MM.1S (cell line): ENCODE measurements around the gene SPEF1.

ENCODE experiments used
- EZH2 ChIP-seq: fragments of 300-600 bp; sonication (generic); optimal IDR thresholded peaks from 2 replicates; pipeline ENCODE3; 2017; ENCODE audit warnings: low read depth, mild to moderate bottlenecking, antibody characterized with exemption, low read length, mixed read lengths
- EZH2phosphoT487 ChIP-seq: fragments of 300-600 bp; sonication (generic); IDR thresholded peaks from 2 replicates; pipeline ENCODE4 v1.6.1; 2018; ENCODE audit warnings: antibody characterized with exemption, low read length
- TF ChIP-seq, protein P1 (sequence below): fragments of 300-600 bp; sonication (generic); IDR thresholded peaks from 2 replicates; pipeline ENCODE4 v1.5.1; 2016; ENCODE audit warnings: antibody characterized with exemption, low read length, mixed read lengths

DNA sequence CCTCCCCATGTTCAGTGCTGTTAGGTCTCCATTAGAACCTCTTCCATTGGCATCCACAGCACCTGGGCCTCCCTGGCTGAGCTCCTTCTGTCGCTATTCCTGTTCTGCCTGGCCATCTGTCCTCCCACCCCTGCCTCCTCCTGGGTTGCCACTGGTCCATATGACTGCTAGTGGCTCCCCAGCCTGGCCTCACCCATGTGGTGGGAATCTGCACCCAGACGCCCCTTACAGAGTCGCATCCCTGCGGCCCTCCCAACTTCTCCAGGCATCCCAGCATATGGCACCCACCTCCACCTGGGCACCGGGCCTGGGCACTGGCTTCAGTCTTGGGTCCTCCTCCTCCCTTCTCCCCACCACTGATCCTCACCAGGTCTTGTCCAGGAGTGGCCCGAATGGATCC, 22.6 kb upstream of the SPEF1 start:
- TF ChIP-seq, protein P1, sequence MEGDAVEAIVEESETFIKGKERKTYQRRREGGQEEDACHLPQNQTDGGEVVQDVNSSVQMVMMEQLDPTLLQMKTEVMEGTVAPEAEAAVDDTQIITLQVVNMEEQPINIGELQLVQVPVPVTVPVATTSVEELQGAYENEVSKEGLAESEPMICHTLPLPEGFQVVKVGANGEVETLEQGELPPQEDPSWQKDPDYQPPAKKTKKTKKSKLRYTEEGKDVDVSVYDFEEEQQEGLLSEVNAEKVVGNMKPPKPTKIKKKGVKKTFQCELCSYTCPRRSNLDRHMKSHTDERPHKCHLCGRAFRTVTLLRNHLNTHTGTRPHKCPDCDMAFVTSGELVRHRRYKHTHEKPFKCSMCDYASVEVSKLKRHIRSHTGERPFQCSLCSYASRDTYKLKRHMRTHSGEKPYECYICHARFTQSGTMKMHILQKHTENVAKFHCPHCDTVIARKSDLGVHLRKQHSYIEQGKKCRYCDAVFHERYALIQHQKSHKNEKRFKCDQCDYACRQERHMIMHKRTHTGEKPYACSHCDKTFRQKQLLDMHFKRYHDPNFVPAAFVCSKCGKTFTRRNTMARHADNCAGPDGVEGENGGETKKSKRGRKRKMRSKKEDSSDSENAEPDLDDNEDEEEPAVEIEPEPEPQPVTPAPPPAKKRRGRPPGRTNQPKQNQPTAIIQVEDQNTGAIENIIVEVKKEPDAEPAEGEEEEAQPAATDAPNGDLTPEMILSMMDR: no peak
- no peak for TF ChIP-seq EZH2phosphoT487
- no peak for TF ChIP-seq EZH2
